GM23338 (cell line): ENCODE measurements around the gene BTBD9. TPM values are rescaled to one million over a fixed set of nuclear protein-coding genes. Genes with fewer than 3 reads are reported as not detected.

Source experiments
- ATAC-seq: fragments of 200-7000 bp; cut with Tn5 transposase; 3 replicates; pipeline ENCODE4 v1.9.1; 2020
- DNase-seq: peaks from one replicate; pipeline ENCODE4 v3.0.0-alpha.2; 2015; ENCODE audit warnings: low spot score
- H2AFZ ChIP-seq: fragments of 200-600 bp; sonication (generic); 2 replicates; pipeline ENCODE4 v1.8.0; 2016; ENCODE audit warnings: antibody characterized with exemption, mild to moderate bottlenecking, moderate library complexity
- H3F3A ChIP-seq: fragments of 200-600 bp; sonication (generic); replicated peaks from 2 replicates; pipeline ENCODE4 v1.8.0; 2017; ENCODE audit warnings: antibody characterized with exemption, mixed run types, low read depth
- H3K27ac ChIP-seq: fragments of 200-600 bp; sonication (generic); 2 replicates; pipeline ENCODE4 v1.6.1; 2016; ENCODE audit warnings: low read depth
- H3K27me3 ChIP-seq: fragments of 200-600 bp; sonication (generic); 2 replicates; pipeline ENCODE4 v1.8.0; 2016; ENCODE audit warnings: mild to moderate bottlenecking, mixed run types, moderate library complexity; ENCODE audit not compliant: insufficient read depth
- H3K36me3 ChIP-seq: fragments of 200-600 bp; sonication (generic); 2 replicates; pipeline ENCODE4 v1.8.0; 2016; ENCODE audit warnings: mild to moderate bottlenecking; ENCODE audit not compliant: insufficient read depth
- H3K4me1 ChIP-seq: fragments of 200-600 bp; sonication (generic); 2 replicates; pipeline ENCODE4 v1.8.0; 2016; ENCODE audit warnings: mild to moderate bottlenecking, moderate library complexity; ENCODE audit not compliant: insufficient read depth
- H3K4me2 ChIP-seq: fragments of 200-600 bp; sonication (generic); 2 replicates; pipeline ENCODE4 v1.7.1; 2017; ENCODE audit warnings: mixed run types
- H3K4me3 ChIP-seq: fragments of 200-600 bp; sonication (generic); 2 replicates; pipeline ENCODE4 v1.6.1; 2016; ENCODE audit warnings: mixed run types
- H3K79me2 ChIP-seq: fragments of 200-600 bp; sonication (generic); replicated peaks from 2 replicates; pipeline ENCODE4 v1.8.0; 2017; ENCODE audit warnings: mild to moderate bottlenecking; ENCODE audit not compliant: insufficient read depth
- H3K9me2 ChIP-seq: fragments of 200-600 bp; sonication (generic); 2 replicates; pipeline ENCODE4 v1.8.0; 2017; ENCODE audit not compliant: insufficient read depth
- H4K20me1 ChIP-seq: fragments of 200-600 bp; sonication (generic); replicated peaks from 2 replicates; pipeline ENCODE4 v1.8.0; 2017; ENCODE audit warnings: mild to moderate bottlenecking; ENCODE audit not compliant: insufficient read depth
- H3K27ac Mint-ChIP-seq: 2 replicates; pipeline ENCODE4 v1.8.0; 2020; ENCODE audit warnings: inconsistent platforms, mild to moderate bottlenecking, moderate library complexity, mixed read lengths
- H3K27me3 Mint-ChIP-seq: 3 replicates; pipeline ENCODE4 v1.8.0; 2022; ENCODE audit warnings: low read depth, mild to moderate bottlenecking, moderate library complexity, mixed read lengths, inconsistent platforms; ENCODE audit not compliant: insufficient read depth, poor library complexity
- H3K36me3 Mint-ChIP-seq: 3 replicates; pipeline ENCODE4 v1.8.0; 2021; ENCODE audit warnings: low read depth, mild to moderate bottlenecking, inconsistent platforms, moderate library complexity, mixed read lengths
- H3K4me1 Mint-ChIP-seq: 3 replicates; pipeline ENCODE4 v1.8.0; 2020; ENCODE audit warnings: mild to moderate bottlenecking, inconsistent platforms, mixed read lengths
- H3K4me3 Mint-ChIP-seq: 3 replicates; pipeline ENCODE4 v1.8.0; 2021; ENCODE audit warnings: moderate library complexity, mild to moderate bottlenecking, inconsistent platforms, mixed read lengths
- H3K9me3 Mint-ChIP-seq: 3 replicates; pipeline ENCODE4 v1.8.0; 2020; ENCODE audit warnings: moderate library complexity, mild to moderate bottlenecking, inconsistent platforms, mixed read lengths
- CREB1 ChIP-seq: fragments of 250-450 bp; sonication (Bioruptor Pico); IDR thresholded peaks from 2 replicates; pipeline ENCODE4 v1.5.0; 2020; ENCODE audit warnings: low read depth, mild to moderate bottlenecking, moderate library complexity
- EZH2 ChIP-seq: fragments of 200-600 bp; sonication (generic); IDR thresholded peaks from one replicate; pipeline ENCODE4 v1.8.0; 2017; ENCODE audit warnings: antibody characterized with exemption, mild to moderate bottlenecking, low read depth; ENCODE audit not compliant: unreplicated experiment
- JUNB ChIP-seq: IDR thresholded peaks from one replicate; pipeline ENCODE4 v1.6.1; 2016; ENCODE audit warnings: antibody characterized with exemption; ENCODE audit not compliant: unreplicated experiment
- NANOG ChIP-seq: IDR thresholded peaks from 2 replicates; pipeline ENCODE4 v1.6.1; 2016; ENCODE audit warnings: antibody characterized with exemption, borderline replicate concordance
- POLR2AphosphoS5 ChIP-seq: IDR thresholded peaks from 2 replicates; pipeline ENCODE4 v1.6.1; 2016; ENCODE audit warnings: antibody characterized with exemption, low read depth
- ZNF114 ChIP-seq: fragments of 250-450 bp; sonication (Bioruptor Pico); IDR thresholded peaks from 2 replicates; pipeline ENCODE4 v1.5.0; 2020; ENCODE audit warnings: mild to moderate bottlenecking, moderate library complexity
- polyA plus RNA-seq: library from polyadenylated mRNA; unstranded; fragments of >200 nt; fragmentation: Nextera tagmentation; extraction: Ambion mirVana; gene quantifications from 2 replicates; pipeline ENCODE4 v1.2.1, GENCODE V29; 2016
- total RNA-seq: library from RNA; depleted of rRNA; stranded (reverse); fragments of >200 nt; shearing (Covaris generic); gene quantifications from 2 replicates; pipeline ENCODE4 v1.2.3, GENCODE V29; 2014
- TF ChIP-seq, protein P1 (sequence below): IDR thresholded peaks from 2 replicates; pipeline ENCODE4 v1.6.1; 2016; ENCODE audit warnings: antibody characterized with exemption
- TF ChIP-seq, protein P2 (sequence below): IDR thresholded peaks from one replicate; pipeline ENCODE4 v1.6.1; 2018; ENCODE audit warnings: antibody characterized with exemption; ENCODE audit not compliant: unreplicated experiment
- TF ChIP-seq, protein P3 (sequence below): fragments of 250-450 bp; sonication (Bioruptor Pico); IDR thresholded peaks from 2 replicates; pipeline ENCODE4 v1.5.0; 2020; ENCODE audit warnings: mild to moderate bottlenecking, moderate library complexity
- TF ChIP-seq, protein P4 (sequence below), 2 experiments: fragments of 200-600 bp in 1 of 2; sonication (generic) in 1 of 2; conservative IDR thresholded peaks; 2 replicates each; pipeline versions ENCODE4 v1.5.1 to v1.6.1; 2016 to 2017; ENCODE audit warnings: antibody characterized with exemption in 2 of 2, low read depth in 2 of 2, mild to moderate bottlenecking in 2 of 2, moderate library complexity in 1 of 2

BTBD9 gene
- total and polyA plus RNA-seq, 2 experiments from 2014 or later = 4.2 to 5.3 TPM

DNA sequence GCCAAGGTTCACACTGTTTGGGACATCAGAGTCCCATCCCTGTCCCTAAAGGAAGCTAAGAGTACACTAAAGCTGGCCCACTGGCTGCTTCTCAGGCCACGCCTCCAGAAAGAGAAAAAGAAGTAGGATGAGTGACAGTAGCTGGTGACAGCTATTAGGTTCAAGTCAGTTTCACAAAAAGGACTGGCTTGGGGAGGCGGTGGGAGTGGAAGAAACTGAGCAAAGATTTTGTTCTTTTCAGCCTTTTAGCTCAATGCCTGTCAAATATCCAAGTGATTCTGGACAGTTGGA, 445.5 kb downstream of the BTBD9 start (continued):
- TF ChIP-seq, protein P1, sequence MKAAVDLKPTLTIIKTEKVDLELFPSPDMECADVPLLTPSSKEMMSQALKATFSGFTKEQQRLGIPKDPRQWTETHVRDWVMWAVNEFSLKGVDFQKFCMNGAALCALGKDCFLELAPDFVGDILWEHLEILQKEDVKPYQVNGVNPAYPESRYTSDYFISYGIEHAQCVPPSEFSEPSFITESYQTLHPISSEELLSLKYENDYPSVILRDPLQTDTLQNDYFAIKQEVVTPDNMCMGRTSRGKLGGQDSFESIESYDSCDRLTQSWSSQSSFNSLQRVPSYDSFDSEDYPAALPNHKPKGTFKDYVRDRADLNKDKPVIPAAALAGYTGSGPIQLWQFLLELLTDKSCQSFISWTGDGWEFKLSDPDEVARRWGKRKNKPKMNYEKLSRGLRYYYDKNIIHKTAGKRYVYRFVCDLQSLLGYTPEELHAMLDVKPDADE = no peak
- no peak for TF ChIP-seq POLR2AphosphoS5
- TF ChIP-seq NANOG = no peak
- TF ChIP-seq CREB1 (CRISPR knock-in tag) = no peak
- no peak for TF ChIP-seq EZH2
- TF ChIP-seq ZNF114 (CRISPR knock-in tag) = no peak

DNA sequence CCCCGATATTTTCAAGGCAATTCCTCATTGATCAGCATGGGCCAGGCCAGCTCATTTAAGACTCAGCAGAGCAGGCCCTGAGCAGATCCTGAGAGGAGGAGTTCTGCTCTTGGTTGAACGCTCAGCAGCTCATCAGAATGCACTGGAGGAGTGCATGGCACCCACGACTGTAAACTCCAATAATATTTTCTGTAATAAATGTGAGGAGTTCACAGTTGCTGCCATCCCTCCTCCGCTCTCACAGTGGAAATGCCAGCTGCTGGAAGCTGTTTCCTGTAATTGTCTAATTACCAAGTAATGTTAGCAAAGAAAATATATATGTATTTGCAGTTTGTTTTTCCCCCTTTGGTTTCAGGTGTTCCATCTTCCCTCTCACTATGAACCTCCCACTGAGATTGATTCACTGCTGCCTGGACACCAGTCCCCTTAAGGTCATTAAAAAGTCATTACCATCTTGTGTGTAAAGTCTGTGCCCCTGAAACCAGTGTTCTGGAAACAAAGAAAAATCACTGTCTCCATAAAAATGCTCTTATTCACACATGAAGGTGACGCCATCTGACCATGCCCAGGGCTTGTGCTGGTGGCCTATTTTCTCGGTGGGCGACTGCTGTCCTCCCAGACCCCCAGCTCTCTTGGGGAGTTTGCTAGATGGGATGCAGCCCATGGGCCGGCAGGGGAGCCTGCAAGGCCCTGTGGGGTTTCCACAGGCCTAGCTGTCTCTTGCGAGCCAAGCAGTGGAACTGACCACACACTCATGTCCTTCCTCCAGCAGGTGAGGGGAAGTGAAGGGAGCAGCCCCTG, 446.0 kb downstream of the BTBD9 start:
- Histone ChIP-seq H3K4me3 (no peak overlapping the region), H3K27me3 (no peaks in the 10 kb centered on the region), H3F3A (no peaks in the 10 kb centered on the region), H3K27ac (no peak overlapping the region), H3K9me2 (no peaks in the 10 kb centered on the region), H2AFZ (no peak overlapping the region), H4K20me1 (no peaks in the 10 kb centered on the region), H3K4me2 (no peak overlapping the region), H3K79me2 (no peaks in the 10 kb centered on the region), H3K4me1 (peaks cover 25% of the 10 kb centered on the region), H3K36me3 (no peaks in the 10 kb centered on the region)
- no peaks in the 10 kb centered on the region for H3K36me3 Mint-ChIP-seq
- DNase-seq (no peak), ATAC-seq (peak; percentile 11; the same call in 1 of the 3 replicates)
- H3K27me3 Mint-ChIP-seq = no peaks in the 10 kb centered on the region
- H3K4me1 Mint-ChIP-seq = peaks cover 35% of the 10 kb centered on the region
- H3K9me3 Mint-ChIP-seq = no peaks in the 10 kb centered on the region
- H3K4me3 Mint-ChIP-seq = no peak overlapping the region
- peak overlapping the region; percentile 1; the same call in 1 of the 2 replicates for H3K27ac Mint-ChIP-seq
- TF ChIP-seq, protein P2, sequence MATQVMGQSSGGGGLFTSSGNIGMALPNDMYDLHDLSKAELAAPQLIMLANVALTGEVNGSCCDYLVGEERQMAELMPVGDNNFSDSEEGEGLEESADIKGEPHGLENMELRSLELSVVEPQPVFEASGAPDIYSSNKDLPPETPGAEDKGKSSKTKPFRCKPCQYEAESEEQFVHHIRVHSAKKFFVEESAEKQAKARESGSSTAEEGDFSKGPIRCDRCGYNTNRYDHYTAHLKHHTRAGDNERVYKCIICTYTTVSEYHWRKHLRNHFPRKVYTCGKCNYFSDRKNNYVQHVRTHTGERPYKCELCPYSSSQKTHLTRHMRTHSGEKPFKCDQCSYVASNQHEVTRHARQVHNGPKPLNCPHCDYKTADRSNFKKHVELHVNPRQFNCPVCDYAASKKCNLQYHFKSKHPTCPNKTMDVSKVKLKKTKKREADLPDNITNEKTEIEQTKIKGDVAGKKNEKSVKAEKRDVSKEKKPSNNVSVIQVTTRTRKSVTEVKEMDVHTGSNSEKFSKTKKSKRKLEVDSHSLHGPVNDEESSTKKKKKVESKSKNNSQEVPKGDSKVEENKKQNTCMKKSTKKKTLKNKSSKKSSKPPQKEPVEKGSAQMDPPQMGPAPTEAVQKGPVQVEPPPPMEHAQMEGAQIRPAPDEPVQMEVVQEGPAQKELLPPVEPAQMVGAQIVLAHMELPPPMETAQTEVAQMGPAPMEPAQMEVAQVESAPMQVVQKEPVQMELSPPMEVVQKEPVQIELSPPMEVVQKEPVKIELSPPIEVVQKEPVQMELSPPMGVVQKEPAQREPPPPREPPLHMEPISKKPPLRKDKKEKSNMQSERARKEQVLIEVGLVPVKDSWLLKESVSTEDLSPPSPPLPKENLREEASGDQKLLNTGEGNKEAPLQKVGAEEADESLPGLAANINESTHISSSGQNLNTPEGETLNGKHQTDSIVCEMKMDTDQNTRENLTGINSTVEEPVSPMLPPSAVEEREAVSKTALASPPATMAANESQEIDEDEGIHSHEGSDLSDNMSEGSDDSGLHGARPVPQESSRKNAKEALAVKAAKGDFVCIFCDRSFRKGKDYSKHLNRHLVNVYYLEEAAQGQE = no peak
- TF ChIP-seq JUNB = no peak
- no peak for TF ChIP-seq NANOG
- TF ChIP-seq, protein P3, sequence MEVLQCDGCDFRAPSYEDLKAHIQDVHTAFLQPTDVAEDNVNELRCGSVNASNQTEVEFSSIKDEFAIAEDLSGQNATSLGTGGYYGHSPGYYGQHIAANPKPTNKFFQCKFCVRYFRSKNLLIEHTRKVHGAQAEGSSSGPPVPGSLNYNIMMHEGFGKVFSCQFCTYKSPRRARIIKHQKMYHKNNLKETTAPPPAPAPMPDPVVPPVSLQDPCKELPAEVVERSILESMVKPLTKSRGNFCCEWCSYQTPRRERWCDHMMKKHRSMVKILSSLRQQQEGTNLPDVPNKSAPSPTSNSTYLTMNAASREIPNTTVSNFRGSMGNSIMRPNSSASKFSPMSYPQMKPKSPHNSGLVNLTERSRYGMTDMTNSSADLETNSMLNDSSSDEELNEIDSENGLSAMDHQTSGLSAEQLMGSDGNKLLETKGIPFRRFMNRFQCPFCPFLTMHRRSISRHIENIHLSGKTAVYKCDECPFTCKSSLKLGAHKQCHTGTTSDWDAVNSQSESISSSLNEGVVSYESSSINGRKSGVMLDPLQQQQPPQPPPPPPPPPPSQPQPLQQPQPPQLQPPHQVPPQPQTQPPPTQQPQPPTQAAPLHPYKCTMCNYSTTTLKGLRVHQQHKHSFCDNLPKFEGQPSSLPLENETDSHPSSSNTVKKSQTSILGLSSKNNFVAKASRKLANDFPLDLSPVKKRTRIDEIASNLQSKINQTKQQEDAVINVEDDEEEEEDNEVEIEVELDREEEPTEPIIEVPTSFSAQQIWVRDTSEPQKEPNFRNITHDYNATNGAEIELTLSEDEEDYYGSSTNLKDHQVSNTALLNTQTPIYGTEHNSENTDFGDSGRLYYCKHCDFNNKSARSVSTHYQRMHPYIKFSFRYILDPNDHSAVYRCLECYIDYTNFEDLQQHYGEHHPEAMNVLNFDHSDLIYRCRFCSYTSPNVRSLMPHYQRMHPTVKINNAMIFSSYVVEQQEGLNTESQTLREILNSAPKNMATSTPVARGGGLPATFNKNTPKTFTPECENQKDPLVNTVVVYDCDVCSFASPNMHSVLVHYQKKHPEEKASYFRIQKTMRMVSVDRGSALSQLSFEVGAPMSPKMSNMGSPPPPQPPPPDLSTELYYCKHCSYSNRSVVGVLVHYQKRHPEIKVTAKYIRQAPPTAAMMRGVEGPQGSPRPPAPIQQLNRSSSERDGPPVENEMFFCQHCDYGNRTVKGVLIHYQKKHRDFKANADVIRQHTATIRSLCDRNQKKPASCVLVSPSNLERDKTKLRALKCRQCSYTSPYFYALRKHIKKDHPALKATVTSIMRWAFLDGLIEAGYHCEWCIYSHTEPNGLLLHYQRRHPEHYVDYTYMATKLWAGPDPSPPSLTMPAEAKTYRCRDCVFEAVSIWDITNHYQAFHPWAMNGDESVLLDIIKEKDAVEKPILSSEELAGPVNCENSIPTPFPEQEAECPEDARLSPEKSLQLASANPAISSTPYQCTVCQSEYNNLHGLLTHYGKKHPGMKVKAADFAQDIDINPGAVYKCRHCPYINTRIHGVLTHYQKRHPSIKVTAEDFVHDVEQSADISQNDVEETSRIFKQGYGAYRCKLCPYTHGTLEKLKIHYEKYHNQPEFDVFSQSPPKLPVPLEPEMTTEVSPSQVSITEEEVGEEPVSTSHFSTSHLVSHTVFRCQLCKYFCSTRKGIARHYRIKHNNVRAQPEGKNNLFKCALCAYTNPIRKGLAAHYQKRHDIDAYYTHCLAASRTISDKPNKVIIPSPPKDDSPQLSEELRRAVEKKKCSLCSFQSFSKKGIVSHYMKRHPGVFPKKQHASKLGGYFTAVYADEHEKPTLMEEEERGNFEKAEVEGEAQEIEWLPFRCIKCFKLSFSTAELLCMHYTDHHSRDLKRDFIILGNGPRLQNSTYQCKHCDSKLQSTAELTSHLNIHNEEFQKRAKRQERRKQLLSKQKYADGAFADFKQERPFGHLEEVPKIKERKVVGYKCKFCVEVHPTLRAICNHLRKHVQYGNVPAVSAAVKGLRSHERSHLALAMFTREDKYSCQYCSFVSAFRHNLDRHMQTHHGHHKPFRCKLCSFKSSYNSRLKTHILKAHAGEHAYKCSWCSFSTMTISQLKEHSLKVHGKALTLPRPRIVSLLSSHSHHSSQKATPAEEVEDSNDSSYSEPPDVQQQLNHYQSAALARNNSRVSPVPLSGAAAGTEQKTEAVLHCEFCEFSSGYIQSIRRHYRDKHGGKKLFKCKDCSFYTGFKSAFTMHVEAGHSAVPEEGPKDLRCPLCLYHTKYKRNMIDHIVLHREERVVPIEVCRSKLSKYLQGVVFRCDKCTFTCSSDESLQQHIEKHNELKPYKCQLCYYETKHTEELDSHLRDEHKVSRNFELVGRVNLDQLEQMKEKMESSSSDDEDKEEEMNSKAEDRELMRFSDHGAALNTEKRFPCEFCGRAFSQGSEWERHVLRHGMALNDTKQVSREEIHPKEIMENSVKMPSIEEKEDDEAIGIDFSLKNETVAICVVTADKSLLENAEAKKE (CRISPR knock-in tag) = no peak
- TF ChIP-seq, protein P1 = no peak
- TF ChIP-seq, protein P4, sequence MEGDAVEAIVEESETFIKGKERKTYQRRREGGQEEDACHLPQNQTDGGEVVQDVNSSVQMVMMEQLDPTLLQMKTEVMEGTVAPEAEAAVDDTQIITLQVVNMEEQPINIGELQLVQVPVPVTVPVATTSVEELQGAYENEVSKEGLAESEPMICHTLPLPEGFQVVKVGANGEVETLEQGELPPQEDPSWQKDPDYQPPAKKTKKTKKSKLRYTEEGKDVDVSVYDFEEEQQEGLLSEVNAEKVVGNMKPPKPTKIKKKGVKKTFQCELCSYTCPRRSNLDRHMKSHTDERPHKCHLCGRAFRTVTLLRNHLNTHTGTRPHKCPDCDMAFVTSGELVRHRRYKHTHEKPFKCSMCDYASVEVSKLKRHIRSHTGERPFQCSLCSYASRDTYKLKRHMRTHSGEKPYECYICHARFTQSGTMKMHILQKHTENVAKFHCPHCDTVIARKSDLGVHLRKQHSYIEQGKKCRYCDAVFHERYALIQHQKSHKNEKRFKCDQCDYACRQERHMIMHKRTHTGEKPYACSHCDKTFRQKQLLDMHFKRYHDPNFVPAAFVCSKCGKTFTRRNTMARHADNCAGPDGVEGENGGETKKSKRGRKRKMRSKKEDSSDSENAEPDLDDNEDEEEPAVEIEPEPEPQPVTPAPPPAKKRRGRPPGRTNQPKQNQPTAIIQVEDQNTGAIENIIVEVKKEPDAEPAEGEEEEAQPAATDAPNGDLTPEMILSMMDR (conservative IDR thresholded peaks at IDR 0.05; ENCODE audit: low read depth in 2 of 2) = no peak
- no peak for TF ChIP-seq POLR2AphosphoS5
